Hematopoietic multipotent progenitor cell treated with erythropoietin and hydrocortisone succinate and interleukin-3 and kit ligand, for 6 days (in vitro differentiated cells): ENCODE data around the gene PARP14.

ENCODE experiments used
- DNase-seq: peaks from one replicate; pipeline ENCODE4 v3.0.0-alpha.2; 2015

The PARP14 gene

GRCh38 chr3:122774564-122774963 lies 93.9 kb downstream of the PARP14 start:
- peak; percentile 54 for DNase-seq

- no peak for DNase-seq
These were observed 96.2 kb downstream of the PARP14 start for GRCh38 chr3:122776675-122777468.

DNA sequence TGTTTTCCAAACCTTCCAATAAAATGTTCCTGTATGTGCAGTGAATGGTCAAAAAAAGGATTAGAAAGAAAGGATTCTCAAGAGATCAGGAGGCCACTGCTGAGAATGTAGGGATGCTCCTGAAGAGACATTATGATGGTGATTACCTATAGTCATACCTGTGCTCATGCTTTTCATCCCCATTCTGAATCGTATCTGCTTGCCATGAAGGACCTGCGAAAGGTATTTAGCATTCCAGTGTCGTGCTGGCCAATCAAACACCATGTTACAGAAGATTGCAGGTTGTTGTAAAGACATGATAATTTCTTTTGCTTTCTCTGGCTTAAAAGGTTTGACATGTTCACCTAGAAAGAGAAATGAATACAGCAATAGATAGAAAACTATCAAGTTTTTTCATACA lies 96.9 kb downstream of the PARP14 start:
- no peak for DNase-seq
